PFSK-1 (cell line): ENCODE measurements around the gene TAS2R7.

Experiments used
- POLR2AphosphoS5 ChIP-seq: IDR thresholded peaks from 2 replicates; pipeline ENCODE4 v1.6.1; 2012; ENCODE audit warnings: low read depth, mild to moderate bottlenecking, control low read depth, low read length, moderate library complexity
- REST ChIP-seq, 2 experiments: IDR thresholded peaks; 2 replicates each; pipeline versions ENCODE4 v1.6.1 to v1.8.0; 2011 to 2012; ENCODE audit warnings: low read depth in 2 of 2, low read length in 2 of 2, control low read depth in 1 of 2, inconsistent platforms in 1 of 2, mild to moderate bottlenecking in 1 of 2, moderate library complexity in 1 of 2; ENCODE audit not compliant: insufficient read depth in 1 of 2

GRCh38 chr12:10783252-10783651, 19.2 kb downstream of the TAS2R7 start:
- TF ChIP-seq POLR2AphosphoS5 (no peak), REST (IDR thresholded peaks at IDR 0.05; ENCODE audit: insufficient read depth in 1 of 2, low read depth in 2 of 2, low read length in 2 of 2) (no peak)
